Mesenchymal stem cell (in vitro differentiated cells and primary cell): ENCODE results near the gene DOCK8.

Source experiments
- DNase-seq: peaks from one replicate; pipeline ENCODE4 v3.0.0-alpha.2; 2013
- H2AFZ ChIP-seq: one replicate; pipeline ENCODE4 v1.6.1; 2013; ENCODE audit warnings: low read depth, mild to moderate bottlenecking, control low read depth, inconsistent platforms, low read length, moderate library complexity
- H2AK5ac ChIP-seq: 2 replicates; pipeline ENCODE4 v1.6.1; 2013; ENCODE audit warnings: low read length, moderate library complexity, mild to moderate bottlenecking, inconsistent platforms; ENCODE audit not compliant: severe bottlenecking
- H2BK120ac ChIP-seq: one replicate; pipeline ENCODE4 v1.6.1; 2013; ENCODE audit warnings: low read depth, mild to moderate bottlenecking, inconsistent platforms, low read length, moderate library complexity
- H2BK12ac ChIP-seq, 2 experiments: one replicate each; pipeline ENCODE4 v1.6.1; 2013; ENCODE audit warnings: inconsistent platforms in 2 of 2, low read length in 2 of 2, mild to moderate bottlenecking in 2 of 2, moderate library complexity in 2 of 2, control low read depth in 1 of 2
- H2BK15ac ChIP-seq: one replicate; pipeline ENCODE4 v1.6.1; 2013; ENCODE audit warnings: mild to moderate bottlenecking, low read depth, inconsistent platforms; ENCODE audit not compliant: poor library complexity, severe bottlenecking
- H2BK5ac ChIP-seq: 2 replicates; pipeline ENCODE4 v1.6.1; 2013; ENCODE audit warnings: low read depth, mild to moderate bottlenecking, low read length, control low read depth, inconsistent platforms; ENCODE audit not compliant: poor library complexity, severe bottlenecking
- H3K14ac ChIP-seq, 2 experiments: one replicate each; pipeline ENCODE4 v1.6.1; 2013; ENCODE audit warnings: inconsistent platforms in 2 of 2, low read length in 2 of 2, control low read depth in 1 of 2, mild to moderate bottlenecking in 1 of 2, moderate library complexity in 1 of 2
- H3K18ac ChIP-seq, 2 experiments: one replicate each; pipeline ENCODE4 v1.6.1; 2013; ENCODE audit warnings: inconsistent platforms in 2 of 2, low read length in 2 of 2, control low read depth in 1 of 2, low read depth in 1 of 2, mild to moderate bottlenecking in 1 of 2
- H3K23ac ChIP-seq, 2 experiments: one replicate each; pipeline ENCODE4 v1.6.1; 2013; ENCODE audit warnings: inconsistent platforms in 2 of 2, low read length in 2 of 2, mild to moderate bottlenecking in 2 of 2, moderate library complexity in 2 of 2, control low read depth in 1 of 2
- H3K27ac ChIP-seq: 2 replicates; pipeline ENCODE4 v1.5.1; 2013; ENCODE audit warnings: mild to moderate bottlenecking, moderate library complexity, low read length, control low read depth, inconsistent platforms; ENCODE audit not compliant: poor library complexity, severe bottlenecking
- H3K27me3 ChIP-seq, 2 experiments: 2 replicates each; pipeline versions ENCODE4 v1.6.1 to v1.7.0; 2013; ENCODE audit warnings: low read length in 2 of 2, mild to moderate bottlenecking in 2 of 2, moderate library complexity in 2 of 2, control low read depth in 1 of 2, inconsistent platforms in 1 of 2; ENCODE audit not compliant: control insufficient read depth in 1 of 2, insufficient read depth in 1 of 2
- H3K36me3 ChIP-seq, 2 experiments: 2 replicates each; pipeline versions ENCODE4 v1.6.1 to v1.7.0; 2013; ENCODE audit warnings: low read length in 2 of 2, control low read depth in 1 of 2, inconsistent platforms in 1 of 2, low read depth in 1 of 2, mild to moderate bottlenecking in 1 of 2; ENCODE audit not compliant: insufficient read depth in 2 of 2, control insufficient read depth in 1 of 2
- H3K4ac ChIP-seq, 2 experiments: one replicate each; pipeline ENCODE4 v1.6.1; 2013; ENCODE audit warnings: inconsistent platforms in 2 of 2, low read length in 2 of 2, mild to moderate bottlenecking in 2 of 2, moderate library complexity in 2 of 2, control low read depth in 1 of 2, low read depth in 1 of 2
- H3K4me1 ChIP-seq: 2 replicates; pipeline ENCODE4 v1.6.1; 2013; ENCODE audit warnings: low read depth, low read length, control low read depth; ENCODE audit not compliant: control insufficient read depth, insufficient read depth
- H3K4me2 ChIP-seq: 2 replicates; pipeline ENCODE4 v1.6.1; 2013; ENCODE audit warnings: low read length, mild to moderate bottlenecking, inconsistent platforms; ENCODE audit not compliant: poor library complexity, severe bottlenecking
- H3K4me3 ChIP-seq, 2 experiments: 2 replicates each; pipeline versions ENCODE4 v1.5.1 to v1.7.0; 2013; ENCODE audit warnings: low read length in 2 of 2, mild to moderate bottlenecking in 2 of 2, control low read depth in 1 of 2, low read depth in 1 of 2; ENCODE audit not compliant: insufficient read depth in 1 of 2
- H3K79me1 ChIP-seq: replicated peaks from 2 replicates; pipeline ENCODE4 v1.6.1; 2013; ENCODE audit warnings: mild to moderate bottlenecking, control low read depth, low read length, inconsistent platforms; ENCODE audit not compliant: poor library complexity, severe bottlenecking
- H3K9ac ChIP-seq: 2 replicates; pipeline ENCODE4 v1.7.0; 2013; ENCODE audit warnings: mild to moderate bottlenecking, low read length, moderate library complexity
- H3K9me3 ChIP-seq: 2 replicates; pipeline ENCODE4 v1.7.0; 2013; ENCODE audit warnings: mild to moderate bottlenecking, low read length; ENCODE audit not compliant: control insufficient read depth
- H4K8ac ChIP-seq: one replicate; pipeline ENCODE4 v1.6.1; 2013; ENCODE audit warnings: inconsistent platforms, mild to moderate bottlenecking, low read length, moderate library complexity
- H4K91ac ChIP-seq: one replicate; pipeline ENCODE4 v1.6.1; 2013; ENCODE audit warnings: mild to moderate bottlenecking, low read length, inconsistent platforms
- WGBS: methylation state at CpG from one replicate; pipeline ENCODE4 v1.1.7; 2013; ENCODE audit warnings: mixed read lengths; 5-methylcytosine and 5-hydroxymethylcytosine counted together

The DOCK8 gene

DNA sequence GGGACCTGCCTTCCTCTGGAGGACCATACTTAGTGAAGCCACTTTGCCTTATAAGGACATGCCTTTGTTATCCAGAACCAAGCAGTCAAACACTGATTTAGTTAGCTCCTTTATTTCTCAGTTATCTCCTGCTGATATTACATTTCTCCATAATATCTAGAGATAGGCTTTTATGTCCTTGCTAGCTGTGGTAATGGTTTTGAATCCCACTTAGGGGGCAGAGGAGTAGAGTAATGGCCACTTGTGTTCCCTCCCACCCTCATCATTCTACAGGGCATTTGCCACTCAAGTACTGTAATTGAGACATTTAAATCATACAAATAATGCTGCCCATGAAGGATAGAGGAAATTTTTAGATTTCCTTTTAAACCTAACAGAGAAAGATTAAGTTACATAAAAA, 80.9 kb downstream of the DOCK8 start:
- Histone ChIP-seq H3K27me3 (no peaks in the 10 kb centered on the region), H3K4me1 (no peaks in the 10 kb centered on the region), H3K4ac (no peak overlapping the region), H3K9ac (no peak overlapping the region), H3K36me3 (no peaks in the 10 kb centered on the region), H3K27ac (no peak overlapping the region), H3K23ac (no peak overlapping the region), H3K79me1 (no peaks in the 10 kb centered on the region), H2AFZ (no peak overlapping the region), H2BK12ac (no peak overlapping the region), H3K4me3 (no peak overlapping the region), H2BK15ac (no peak overlapping the region), H2AK5ac (no peak overlapping the region), H3K9me3 (no peaks in the 10 kb centered on the region), H3K18ac (no peak overlapping the region), H4K8ac (no peak overlapping the region), H2BK120ac (no peak overlapping the region), H3K14ac (no peak overlapping the region), H4K91ac (no peak overlapping the region), H2BK5ac (no peak overlapping the region), H3K4me2 (no peak overlapping the region)
- no peak for DNase-seq

- no peak overlapping the region for H3K4ac ChIP-seq
- no peak overlapping the region for H3K9ac ChIP-seq
- H2BK12ac ChIP-seq = no peak overlapping the region
- 78% methylated on average over 2 of the region's 3 CpGs for WGBS
- no peak overlapping the region for H4K8ac ChIP-seq
- no peak overlapping the region for H2BK5ac ChIP-seq
- no peak overlapping the region for H3K27ac ChIP-seq
- no peak overlapping the region for H2BK120ac ChIP-seq
- no peak overlapping the region for H2AK5ac ChIP-seq
- no peak overlapping the region for H3K4me3 ChIP-seq
- no peaks in the 10 kb centered on the region for H3K9me3 ChIP-seq
- no peaks in the 10 kb centered on the region for H3K79me1 ChIP-seq
- no peak overlapping the region for H3K4me2 ChIP-seq
- H3K4me1 ChIP-seq = no peaks in the 10 kb centered on the region
- H2AFZ ChIP-seq = no peak overlapping the region
- H4K91ac ChIP-seq = no peak overlapping the region
- no peak overlapping the region for H3K14ac ChIP-seq
- no peak overlapping the region for H3K23ac ChIP-seq
- no peak overlapping the region for H3K18ac ChIP-seq
- DNase-seq = no peak
- H3K27me3 ChIP-seq = no peaks in the 10 kb centered on the region
- no peaks in the 10 kb centered on the region for H3K36me3 ChIP-seq
- no peak overlapping the region for H2BK15ac ChIP-seq
Observed at GRCh38 chr9:296411-296810, 81.7 kb downstream of the DOCK8 start.

GRCh38 chr9:297104-297972, 82.7 kb downstream of the DOCK8 start:
- Histone ChIP-seq H3K4me3 (no peak overlapping the region), H3K4me1 (no peaks in the 10 kb centered on the region), H3K4ac (no peak overlapping the region), H2AK5ac (no peak overlapping the region), H4K8ac (no peak overlapping the region), H2AFZ (no peak overlapping the region), H2BK5ac (no peak overlapping the region), H3K36me3 (no peaks in the 10 kb centered on the region), H4K91ac (no peak overlapping the region), H3K9ac (no peak overlapping the region), H3K4me2 (no peak overlapping the region), H3K27me3 (no peaks in the 10 kb centered on the region), H3K23ac (no peak overlapping the region), H2BK120ac (no peak overlapping the region), H3K27ac (no peak overlapping the region), H3K9me3 (no peaks in the 10 kb centered on the region), H3K14ac (no peak overlapping the region), H2BK12ac (no peak overlapping the region), H3K79me1 (no peaks in the 10 kb centered on the region), H2BK15ac (no peak overlapping the region), H3K18ac (no peak overlapping the region)
- DNase-seq = no peak
- 24% methylated on average over 5 of the region's 6 CpGs for WGBS

- H2BK120ac ChIP-seq = no peak overlapping the region
- H3K79me1 ChIP-seq = no peaks in the 10 kb centered on the region
- DNase-seq = no peak
- H4K8ac ChIP-seq = no peak overlapping the region
- H3K27ac ChIP-seq = no peak overlapping the region
- no peak overlapping the region for H3K4me3 ChIP-seq
- no peak overlapping the region for H3K14ac ChIP-seq
- H3K9me3 ChIP-seq = no peaks in the 10 kb centered on the region
- no peaks in the 10 kb centered on the region for H3K36me3 ChIP-seq
- H3K27me3 ChIP-seq = no peaks in the 10 kb centered on the region
- no CpG with 5 or more reads among the region's 5 CpGs for WGBS
- H3K4me2 ChIP-seq = no peak overlapping the region
- H4K91ac ChIP-seq = no peak overlapping the region
- H2AK5ac ChIP-seq = no peak overlapping the region
- H2BK12ac ChIP-seq = no peak overlapping the region
- no peak overlapping the region for H2AFZ ChIP-seq
- no peak overlapping the region for H3K18ac ChIP-seq
- no peak overlapping the region for H2BK5ac ChIP-seq
- no peak overlapping the region for H3K9ac ChIP-seq
- H3K23ac ChIP-seq = no peak overlapping the region
- no peaks in the 10 kb centered on the region for H3K4me1 ChIP-seq
- no peak overlapping the region for H3K4ac ChIP-seq
- H2BK15ac ChIP-seq = no peak overlapping the region
Observed at GRCh38 chr9:303502-303901, 88.8 kb downstream of the DOCK8 start.
